Endothelial cell of umbilical vein (primary cell): Measurements from ENCODE around the gene UGT1A9. TPM values are rescaled to one million over a fixed set of nuclear protein-coding genes. Genes with fewer than 3 reads are reported as not detected.

Experiments
- BruUV-seq: library from RNA; stranded (reverse); fragments of 400-500 nt; replicated peaks from 2 replicates; lab custom pipeline; 2021; lab: Mats Ljungman, UMichigan
- CTCF ChIA-PET: fragments of 300-600, 350-600 bp; sonication (Branson Sonifier 250); formaldehyde crosslinking; loops from one replicate; lab custom pipeline; 2021; ENCODE audit warnings: antibody characterized with exemption, inconsistent platforms; lab: Charles Lee
- POLR2A ChIA-PET: fragments of 300-600, 350-600 bp; sonication (Branson Sonifier 250); formaldehyde crosslinking; loops from one replicate; lab custom pipeline; 2021; ENCODE audit warnings: antibody characterized with exemption, inconsistent platforms; lab: Charles Lee
- DNase-seq: peaks from one replicate; pipeline ENCODE4 v3.0.0-alpha.2; 2011; ENCODE audit warnings: low read depth, low spot score
- FAIRE-seq: peaks from 2 replicates; lab custom pipeline; 2011; peaks lifted over from hg19 to GRCh38; lab: Jason Lieb, UNC
- H2AFZ ChIP-seq: 2 replicates; pipeline ENCODE4 v1.6.0; 2012; ENCODE audit warnings: low read depth, low read length, control low read depth, inconsistent platforms
- H3K27ac ChIP-seq: 2 replicates; pipeline ENCODE4 v1.5.1; 2011; ENCODE audit warnings: low read depth, mild to moderate bottlenecking, control low read depth, low read length, moderate library complexity; ENCODE audit not compliant: insufficient read depth
- H3K27me3 ChIP-seq, 2 experiments: 2 replicates each; pipeline versions ENCODE4 v1.6.0 to v1.6.1; 2011; ENCODE audit warnings: low read length in 2 of 2, mixed read lengths in 1 of 2; ENCODE audit not compliant: control insufficient read depth in 2 of 2, insufficient read depth in 2 of 2
- H3K36me3 ChIP-seq, 2 experiments: 2 replicates in 1 of 2; 3 replicates in 1 of 2; pipeline ENCODE4 v1.5.1; 2011; ENCODE audit warnings: low read length in 2 of 2, mild to moderate bottlenecking in 1 of 2, moderate library complexity in 1 of 2; ENCODE audit not compliant: control insufficient read depth in 2 of 2, insufficient read depth in 2 of 2; ENCODE audit errors: extremely low read depth in 1 of 2
- H3K4me1 ChIP-seq: 3 replicates; pipeline ENCODE4 v1.5.1; 2011; ENCODE audit warnings: mild to moderate bottlenecking, low read length; ENCODE audit not compliant: control insufficient read depth, insufficient read depth; ENCODE audit errors: extremely low read depth
- H3K4me2 ChIP-seq: 2 replicates; pipeline ENCODE4 v1.6.1; 2011; ENCODE audit warnings: low read length, control low read depth, mixed read lengths; ENCODE audit not compliant: insufficient read depth
- H3K4me3 ChIP-seq, 3 experiments: fragments of 200-600 bp in 1 of 3; sonication (generic), shearing (Covaris generic) in 1 of 3; replicated peaks in 1 of 3; 2 replicates each; pipeline ENCODE4 v1.5.1; 2011 to 2016; ENCODE audit warnings: control low read depth in 3 of 3, low read length in 3 of 3, mild to moderate bottlenecking in 2 of 3, inconsistent platforms in 1 of 3, low read depth in 1 of 3, moderate library complexity in 1 of 3; ENCODE audit not compliant: insufficient read depth in 1 of 3
- H3K79me2 ChIP-seq: 2 replicates; pipeline ENCODE4 v1.6.0; 2012; ENCODE audit warnings: low read length, inconsistent platforms; ENCODE audit not compliant: control insufficient read depth, insufficient read depth
- H3K9ac ChIP-seq: replicated peaks from 2 replicates; pipeline ENCODE3; 2011; ENCODE audit warnings: low read length, control low read depth; ENCODE audit not compliant: insufficient read depth; ENCODE audit errors: extremely low read depth
- H3K9me1 ChIP-seq: replicated peaks from 3 replicates; pipeline ENCODE4 v1.6.0; 2011; ENCODE audit warnings: mild to moderate bottlenecking, low read length; ENCODE audit not compliant: control insufficient read depth, insufficient read depth; ENCODE audit errors: extremely low read depth
- H3K9me3 ChIP-seq: replicated peaks from 2 replicates; pipeline ENCODE4 v1.5.1; 2012; ENCODE audit warnings: low read length, inconsistent platforms; ENCODE audit not compliant: control insufficient read depth, insufficient read depth
- H4K20me1 ChIP-seq: replicated peaks from 2 replicates; pipeline ENCODE3; 2011; ENCODE audit warnings: mild to moderate bottlenecking, low read length; ENCODE audit not compliant: control insufficient read depth, insufficient read depth; ENCODE audit errors: extremely low read depth
- CTCF ChIP-seq, 2 donors: IDR thresholded peaks; 1 replicate in 1 of 2; 2 replicates in 1 of 2; pipeline ENCODE4 v1.5.1; 2011; ENCODE audit warnings: low read length in 2 of 2, mild to moderate bottlenecking in 2 of 2, moderate library complexity in 2 of 2, control low read depth in 1 of 2, inconsistent platforms in 1 of 2, low read depth in 1 of 2; ENCODE audit not compliant: insufficient read depth in 1 of 2; ENCODE audit errors: extremely low read depth in 1 of 2
- EZH2 ChIP-seq: IDR thresholded peaks from 2 replicates; pipeline ENCODE4 v1.6.1; 2012; ENCODE audit warnings: borderline replicate concordance, low read depth, mild to moderate bottlenecking, moderate library complexity, low read length, inconsistent platforms; ENCODE audit not compliant: severe bottlenecking
- FOS ChIP-seq: IDR thresholded peaks from 2 replicates; pipeline ENCODE4 v1.6.1; 2011; ENCODE audit warnings: mild to moderate bottlenecking, low read length, moderate library complexity, borderline replicate concordance; ENCODE audit not compliant: insufficient read depth
- GATA2 ChIP-seq: IDR thresholded peaks from 2 replicates; pipeline ENCODE4 v1.7.0; 2011; ENCODE audit warnings: low read depth, mild to moderate bottlenecking, moderate library complexity, mixed read lengths, low read length; ENCODE audit not compliant: insufficient read length, insufficient read depth
- JUN ChIP-seq: IDR thresholded peaks from 2 replicates; pipeline ENCODE4 v1.6.1; 2011; ENCODE audit warnings: borderline replicate concordance, low read depth; ENCODE audit not compliant: insufficient read length, insufficient read depth
- MAX ChIP-seq: IDR thresholded peaks from 2 replicates; pipeline ENCODE4 v1.6.1; 2011; ENCODE audit not compliant: insufficient read depth, insufficient read length
- MYC ChIP-seq: IDR thresholded peaks from one replicate; pipeline ENCODE4 v1.6.1; 2011; ENCODE audit warnings: mild to moderate bottlenecking, low read depth, low read length
- POLR2A ChIP-seq: IDR thresholded peaks from 2 replicates; pipeline ENCODE4 v1.6.1; 2012; ENCODE audit warnings: low read depth, mild to moderate bottlenecking, control low read depth, low read length
- POLR2AphosphoS5 ChIP-seq: IDR thresholded peaks from 2 replicates; pipeline ENCODE4 v1.6.1; 2012; ENCODE audit warnings: low read depth, mild to moderate bottlenecking, control low read depth, low read length, moderate library complexity; ENCODE audit not compliant: insufficient read depth
- dilution Hi-C: fragments of 300-500 bp; cut with MboI; formaldehyde crosslinking; loops from one replicate; pipeline ENCODE4 v1.15.0; 2019; ENCODE audit warnings: low sequenced_read_pairs; ENCODE audit not compliant: extremely low pct_ligation_motif_present
- intact Hi-C: fragments of 100-400 bp; cut with micrococcal nuclease; formaldehyde crosslinking; loops from one replicate; pipeline ENCODE4 v1.10.0; 2022
- polyA plus RNA-seq, 4 experiments: library from polyadenylated mRNA; depleted of rRNA in 3 of 4; stranded (reverse) in 3 of 4; unstranded in 1 of 4; fragments of >200 nt; gene quantifications; 2 replicates each; pipeline versions ENCODE4 v1.2.1 to v1.2.3, GENCODE V29; 2011 to 2012; ENCODE audit warnings: missing spikeins in 1 of 4
- total RNA-seq: library from RNA; stranded (reverse); gene quantifications from 2 replicates; pipeline ENCODE4 v1.2.3, GENCODE V29; 2021

Gene UGT1A9
- total and polyA plus RNA-seq, 2 donors (not counting 3 experiments of a cell fraction or from before 2014, with no cell fraction given) = not detected

GRCh38 chr2:233705911-233706506 is 34.3 kb downstream of the UGT1A9 start:
- Histone ChIP-seq H3K9me3 (no peaks in the 10 kb centered on the region), H3K9me1 (no peaks in the 10 kb centered on the region), H3K27me3 (no peaks in the 10 kb centered on the region), H2AFZ (no peak overlapping the region), H3K36me3 (no peaks in the 10 kb centered on the region), H3K27ac (no peak overlapping the region), H3K4me3 (no peak overlapping the region), H3K79me2 (no peaks in the 10 kb centered on the region), H3K9ac (no peak overlapping the region), H4K20me1 (no peaks in the 10 kb centered on the region), H3K4me2 (no peak overlapping the region), H3K4me1 (peaks cover 2% of the 10 kb centered on the region)
- intact Hi-C loops (no loop called here), dilution Hi-C loops (no loop called here)
- FAIRE-seq = no peak
- TF ChIP-seq POLR2AphosphoS5 (no peak), MAX (no peak), GATA2 (no peak), CTCF (IDR thresholded peaks at IDR 0.05; ENCODE audit: extremely low read depth in 1 of 2, insufficient read depth in 1 of 2, low read depth in 1 of 2, low read length in 2 of 2) (no peak), EZH2 (no peak), MYC (no peak), FOS (no peak), JUN (no peak), POLR2A (no peak)
- no peak for DNase-seq
- CTCF ChIA-PET = interaction anchor here (1.4 kb wide), 1 partner anchor 209 kb away, joined by 3 read pairs; no protein-coding TSS in a partner anchor
- POLR2A ChIA-PET = no interaction called here
- no TSS peak for BruUV-seq
